Rectal smooth muscle tissue (tissue), 1 donor: ENCODE results near the gene ATAD3A.
"Not testable (repeated sequence)": the region's sequence is repeated elsewhere in the genome, so short reads cannot be mapped to it uniquely, and the experiment has no call there.

Experiments used
- H3K27ac ChIP-seq: one replicate; pipeline ENCODE4 v1.7.0; 2013; ENCODE audit warnings: low read depth, low read length, inconsistent platforms
- H3K27me3 ChIP-seq: one replicate; pipeline ENCODE4 v1.7.0; 2013; ENCODE audit warnings: low read length; ENCODE audit not compliant: control insufficient read depth, insufficient read depth
- H3K36me3 ChIP-seq: one replicate; pipeline ENCODE4 v1.7.0; 2013; ENCODE audit warnings: low read length; ENCODE audit not compliant: control insufficient read depth, insufficient read depth
- H3K4me1 ChIP-seq: one replicate; pipeline ENCODE4 v1.7.0; 2013; ENCODE audit warnings: low read length; ENCODE audit not compliant: control insufficient read depth, insufficient read depth
- H3K4me3 ChIP-seq: one replicate; pipeline ENCODE4 v1.7.0; 2013; ENCODE audit warnings: low read length
- H3K9ac ChIP-seq: one replicate; pipeline ENCODE4 v1.7.0; 2013; ENCODE audit warnings: low read length

The ATAD3A gene

GRCh38 chr1:1511533-1512285, at the start of gene ATAD3A:
ATAD3A (plus strand) TSS chr1:1512162; CDS start chr1:1512269, 107 bp downstream.
- Histone ChIP-seq H3K27ac (peak within 1 kb of the TSS; percentile 94), H3K4me3 (peak within 1 kb of the TSS; percentile 86), H3K9ac (peak within 1 kb of the TSS; percentile 36), H3K36me3 (no peaks in the 10 kb centered on the region), H3K4me1 (peaks cover 3% of the 10 kb centered on the region), H3K27me3 (no peaks in the 10 kb centered on the region)

- Histone ChIP-seq H3K36me3 (no peaks in the 10 kb centered on the region), H3K27me3 (no peaks in the 10 kb centered on the region), H3K4me3 (no peak overlapping the region), H3K27ac (no peak overlapping the region), H3K4me1 (no peaks in the 10 kb centered on the region), H3K9ac (no peak overlapping the region)
Measured at GRCh38 chr1:1462318-1462966, 49.5 kb upstream of the ATAD3A start.

- no peaks in the 10 kb centered on the region for H3K36me3 ChIP-seq
- no peaks in the 10 kb centered on the region for H3K27me3 ChIP-seq
- no peaks in the 10 kb centered on the region for H3K4me1 ChIP-seq
- H3K4me3 ChIP-seq: no peak overlapping the region
- no peak overlapping the region for H3K9ac ChIP-seq
- H3K27ac ChIP-seq: no peak overlapping the region
Measured at GRCh38 chr1:1463312-1463711, 48.6 kb upstream of the ATAD3A start.

GRCh38 chr1:1468196-1468985, 43.6 kb upstream of the ATAD3A start:
- not testable (repeated sequence) for H3K4me3 ChIP-seq, H3K36me3 ChIP-seq, H3K4me1 ChIP-seq, H3K9ac ChIP-seq, H3K27ac ChIP-seq, H3K27me3 ChIP-seq

- Histone ChIP-seq H3K27me3 (no peaks in the 10 kb centered on the region), H3K36me3 (no peaks in the 10 kb centered on the region), H3K9ac (no peak overlapping the region), H3K27ac (peak overlapping the region; percentile 82), H3K4me1 (peaks cover 2% of the 10 kb centered on the region), H3K4me3 (peak overlapping the region; percentile 83)
Measured at GRCh38 chr1:1470626-1471388, 41.2 kb upstream of the ATAD3A start.

- peak within 1 kb of the TSS; percentile 83 for H3K4me3 ChIP-seq
- no peak within 1 kb of the TSS for H3K9ac ChIP-seq
- H3K4me1 ChIP-seq: peaks cover 2% of the 10 kb centered on the region
- H3K27me3 ChIP-seq: no peaks in the 10 kb centered on the region
- H3K27ac ChIP-seq: peak within 1 kb of the TSS; percentile 82
- H3K36me3 ChIP-seq: no peaks in the 10 kb centered on the region
Measured at GRCh38 chr1:1471389-1472052, 40.4 kb upstream of the ATAD3A start, which contains the start of gene ATAD3B. ATAD3B (plus strand) TSS chr1:1471765; CDS start chr1:1471885, 120 bp downstream.

GRCh38 chr1:1472053-1472876, 39.7 kb upstream of the ATAD3A start:
- not testable (repeated sequence) for H3K27me3 ChIP-seq, H3K36me3 ChIP-seq, H3K27ac ChIP-seq, H3K4me1 ChIP-seq, H3K9ac ChIP-seq
- H3K4me3 ChIP-seq: peak overlapping the region; percentile 70

- not testable (repeated sequence) for H3K9ac ChIP-seq, H3K27me3 ChIP-seq, H3K27ac ChIP-seq, H3K4me3 ChIP-seq, H3K4me1 ChIP-seq
- H3K36me3 ChIP-seq: peaks cover 13% of the 10 kb centered on the region
Measured at GRCh38 chr1:1476011-1476410, 36.0 kb upstream of the ATAD3A start.

- Histone ChIP-seq H3K27me3 (no peaks in the 10 kb centered on the region), H3K27ac (no peak overlapping the region), H3K9ac (no peak overlapping the region), H3K4me3 (no peak overlapping the region), H3K4me1 (peaks cover 2% of the 10 kb centered on the region), H3K36me3 (peaks cover 13% of the 10 kb centered on the region)
Measured at GRCh38 chr1:1477206-1477605, 34.8 kb upstream of the ATAD3A start.

GRCh38 chr1:1479547-1480487, 32.1 kb upstream of the ATAD3A start:
- Histone ChIP-seq H3K4me1 (no peaks in the 10 kb centered on the region), H3K27me3 (no peaks in the 10 kb centered on the region), H3K9ac (no peak overlapping the region), H3K36me3 (peaks cover 23% of the 10 kb centered on the region), H3K27ac (no peak overlapping the region), H3K4me3 (no peak overlapping the region)
